Superior temporal gyrus (tissue), 1 donor: ENCODE measurements around the gene TRAF1.

ENCODE experiments used
- DNase-seq: peaks from one replicate; pipeline ENCODE4 v3.0.0-alpha.2; 2016; ENCODE audit errors: extremely low spot score

The TRAF1 gene

GRCh38 chr9:120940573-120940972, 14.0 kb upstream of the TRAF1 start:
- DNase-seq: no peak

- DNase-seq: no peak
These were observed 12.3 kb upstream of the TRAF1 start for GRCh38 chr9:120938851-120939250.

GRCh38 chr9:120937596-120937995, 11.0 kb upstream of the TRAF1 start:
- DNase-seq: no peak

GRCh38 chr9:120937127-120937526, 10.5 kb upstream of the TRAF1 start:
- DNase-seq: no peak

- DNase-seq: no peak
These were observed 10.1 kb upstream of the TRAF1 start for GRCh38 chr9:120936764-120937122.

- peak; percentile 96 for DNase-seq
These were observed 9.6 kb upstream of the TRAF1 start for GRCh38 chr9:120936011-120936763.

- peak; percentile 84 for DNase-seq
These were observed 8.8 kb upstream of the TRAF1 start for GRCh38 chr9:120935383-120935857.

GRCh38 chr9:120934281-120934680, 7.7 kb upstream of the TRAF1 start:
- no peak for DNase-seq

- DNase-seq: no peak
These were observed 6.9 kb upstream of the TRAF1 start for GRCh38 chr9:120933310-120934055.

- DNase-seq: no peak
These were observed 5.7 kb upstream of the TRAF1 start for GRCh38 chr9:120932086-120932823.

GRCh38 chr9:120931231-120932085, 4.9 kb upstream of the TRAF1 start:
- no peak for DNase-seq

- peak; percentile 24 for DNase-seq
These were observed 2.7 kb upstream of the TRAF1 start for GRCh38 chr9:120929229-120929791.

GRCh38 chr9:120928483-120929228, 2.1 kb upstream of the TRAF1 start:
- no peak for DNase-seq

- no peak for DNase-seq
These were observed 1.5 kb upstream of the TRAF1 start for GRCh38 chr9:120928015-120928482.

GRCh38 chr9:120927269-120928014, 846 bp upstream of the TRAF1 start:
- no peak for DNase-seq

- no peak for DNase-seq
These were observed 830 bp downstream of the TRAF1 start for GRCh38 chr9:120925535-120926396.

GRCh38 chr9:120924698-120925534, 1.7 kb downstream of the TRAF1 start:
- DNase-seq: no peak
